ACC112 (cell line): ENCODE data around the gene KRTAP4-4.
"Not testable (repeated sequence)": the region's sequence is repeated elsewhere in the genome, so short reads cannot be mapped to it uniquely, and the experiment has no call there.

Experiments used
- H2AFZ ChIP-seq: fragments of 200-600 bp; sonication (generic); one replicate; pipeline ENCODE4 v1.6.0; 2017; ENCODE audit warnings: antibody characterized with exemption, low read length; ENCODE audit not compliant: unreplicated experiment
- H3K27ac ChIP-seq: fragments of 200-600 bp; sonication (generic); 2 replicates; pipeline ENCODE4 v1.5.1; 2014; ENCODE audit warnings: low read depth, mild to moderate bottlenecking, antibody characterized with exemption, low read length, moderate library complexity
- H3K27me3 ChIP-seq: fragments of 200-600 bp; sonication (generic); 2 replicates; pipeline ENCODE4 v1.6.1; 2014; ENCODE audit warnings: mild to moderate bottlenecking, antibody characterized with exemption, low read length, moderate library complexity, mixed read lengths; ENCODE audit not compliant: insufficient read depth
- H3K36me3 ChIP-seq: fragments of 200-600 bp; sonication (generic); 2 replicates; pipeline ENCODE4 v1.6.1; 2016; ENCODE audit warnings: mild to moderate bottlenecking, antibody characterized with exemption, low read length, moderate library complexity, mixed read lengths; ENCODE audit not compliant: insufficient read depth
- H3K4me1 ChIP-seq: fragments of 200-600 bp; sonication (generic); one replicate; pipeline ENCODE4 v1.6.1; 2016; ENCODE audit warnings: low read length, mixed read lengths; ENCODE audit not compliant: insufficient read depth, unreplicated experiment, control insufficient read depth
- H3K4me3 ChIP-seq: fragments of 200-600 bp; sonication (generic); 2 replicates; pipeline ENCODE4 v1.5.1; 2014; ENCODE audit warnings: mild to moderate bottlenecking, low read depth, low read length
- H3K79me2 ChIP-seq: fragments of 200-600 bp; sonication (generic); one replicate; pipeline ENCODE4 v1.6.0; 2016; ENCODE audit warnings: low read length; ENCODE audit not compliant: control insufficient read depth, unreplicated experiment, insufficient read depth

The KRTAP4-4 gene

GRCh38 chr17:41177727-41178271 is 17.3 kb upstream of the KRTAP4-4 start, which contains the start of gene KRTAP4-2:
Gene KRTAP4-2 (minus strand): TSS chr17:41178221. CDS start chr17:41178164, 57 bp downstream.
- peak within 1 kb of the TSS; percentile 61 for H3K27ac ChIP-seq
- no peaks in the 10 kb centered on the region for H3K27me3 ChIP-seq
- no peaks in the 10 kb centered on the region for H3K36me3 ChIP-seq
- H3K4me3 ChIP-seq: no peak within 1 kb of the TSS
- H3K79me2 ChIP-seq: no peaks in the 10 kb centered on the region
- H2AFZ ChIP-seq: peak within 1 kb of the TSS; percentile 27
- peaks cover 8% of the 10 kb centered on the region for H3K4me1 ChIP-seq

- peaks cover 8% of the 10 kb centered on the region for H3K4me1 ChIP-seq
- no peak overlapping the region for H3K4me3 ChIP-seq
- H3K79me2 ChIP-seq: no peaks in the 10 kb centered on the region
- no peaks in the 10 kb centered on the region for H3K27me3 ChIP-seq
- no peak overlapping the region for H3K27ac ChIP-seq
- H3K36me3 ChIP-seq: no peaks in the 10 kb centered on the region
- no peak overlapping the region for H2AFZ ChIP-seq
Measured at GRCh38 chr17:41176744-41177387, 16.3 kb upstream of the KRTAP4-4 start.

GRCh38 chr17:41171886-41172285 is 11.3 kb upstream of the KRTAP4-4 start:
- Histone ChIP-seq H3K27me3 (no peaks in the 10 kb centered on the region), H3K36me3 (no peaks in the 10 kb centered on the region), H2AFZ (no peak overlapping the region)

GRCh38 chr17:41168121-41168520 is 7.6 kb upstream of the KRTAP4-4 start, which contains the start of gene KRTAP4-3:
Gene KRTAP4-3 (minus strand): TSS chr17:41168221. CDS start chr17:41168172, 49 bp downstream.
- H3K4me1 ChIP-seq: no peaks in the 10 kb centered on the region
- no peak within 1 kb of the TSS for H2AFZ ChIP-seq
- H3K79me2 ChIP-seq: no peaks in the 10 kb centered on the region
- no peaks in the 10 kb centered on the region for H3K36me3 ChIP-seq
- no peak within 1 kb of the TSS for H3K4me3 ChIP-seq
- H3K27me3 ChIP-seq: no peaks in the 10 kb centered on the region
- H3K27ac ChIP-seq: no peak within 1 kb of the TSS

More at GRCh38 chr17:41171886-41172285, 11.3 kb upstream of the KRTAP4-4 start:
- H3K4me1 ChIP-seq: no peaks in the 10 kb centered on the region
- no peak overlapping the region for H3K4me3 ChIP-seq
- no peak overlapping the region for H3K27ac ChIP-seq
- H3K79me2 ChIP-seq: no peaks in the 10 kb centered on the region

- H3K4me3 ChIP-seq: no peak overlapping the region
- no peaks in the 10 kb centered on the region for H3K4me1 ChIP-seq
- H3K36me3 ChIP-seq: no peaks in the 10 kb centered on the region
- no peaks in the 10 kb centered on the region for H3K27me3 ChIP-seq
- no peak overlapping the region for H3K27ac ChIP-seq
- no peak overlapping the region for H2AFZ ChIP-seq
- H3K79me2 ChIP-seq: no peaks in the 10 kb centered on the region
Measured at GRCh38 chr17:41167561-41167960, 7.0 kb upstream of the KRTAP4-4 start.

GRCh38 chr17:41163828-41164227 is 3.3 kb upstream of the KRTAP4-4 start:
- H3K4me1 ChIP-seq: no peaks in the 10 kb centered on the region
- H3K27me3 ChIP-seq: no peaks in the 10 kb centered on the region
- H2AFZ ChIP-seq: no peak overlapping the region

GRCh38 chr17:41160190-41160589 is 358 bp downstream of the KRTAP4-4 start:
- H3K79me2 ChIP-seq, H3K4me1 ChIP-seq, H3K27ac ChIP-seq, H2AFZ ChIP-seq, H3K27me3 ChIP-seq, H3K4me3 ChIP-seq, H3K36me3 ChIP-seq: not testable (repeated sequence)

More at GRCh38 chr17:41163828-41164227, 3.3 kb upstream of the KRTAP4-4 start:
- Histone ChIP-seq H3K4me3 (no peak overlapping the region), H3K27ac (no peak overlapping the region), H3K79me2 (no peaks in the 10 kb centered on the region), H3K36me3 (no peaks in the 10 kb centered on the region)

GRCh38 chr17:41153856-41154255 is 6.7 kb downstream of the KRTAP4-4 start:
- Histone ChIP-seq H3K4me1 (no peaks in the 10 kb centered on the region), H2AFZ (no peak overlapping the region), H3K79me2 (no peaks in the 10 kb centered on the region), H3K27ac (no peak overlapping the region), H3K4me3 (no peak overlapping the region), H3K27me3 (no peaks in the 10 kb centered on the region), H3K36me3 (no peaks in the 10 kb centered on the region)

- H3K27ac ChIP-seq: no peak overlapping the region
- no peaks in the 10 kb centered on the region for H3K27me3 ChIP-seq
- no peaks in the 10 kb centered on the region for H3K79me2 ChIP-seq
- no peaks in the 10 kb centered on the region for H3K4me1 ChIP-seq
- H3K4me3 ChIP-seq: peak overlapping the region; percentile 29; the same call in 1 of the 2 replicates
- peak overlapping the region; percentile 52 for H2AFZ ChIP-seq
- no peaks in the 10 kb centered on the region for H3K36me3 ChIP-seq
Measured at GRCh38 chr17:41151525-41151924, 9.0 kb downstream of the KRTAP4-4 start.

GRCh38 chr17:41150026-41150425 is 10.5 kb downstream of the KRTAP4-4 start:
- Histone ChIP-seq H3K4me3 (no peak overlapping the region), H3K36me3 (no peaks in the 10 kb centered on the region), H3K79me2 (no peaks in the 10 kb centered on the region), H3K27me3 (no peaks in the 10 kb centered on the region), H3K27ac (no peak overlapping the region), H2AFZ (no peak overlapping the region), H3K4me1 (no peaks in the 10 kb centered on the region)

GRCh38 chr17:41149652-41149985 is 10.9 kb downstream of the KRTAP4-4 start, which contains the start of gene KRTAP4-5:
Gene KRTAP4-5 (minus strand): TSS chr17:41149825. CDS start chr17:41149767, 58 bp downstream.
- H3K36me3 ChIP-seq: no peaks in the 10 kb centered on the region
- no peak within 1 kb of the TSS for H2AFZ ChIP-seq
- H3K4me1 ChIP-seq: no peaks in the 10 kb centered on the region
- H3K27me3 ChIP-seq: no peaks in the 10 kb centered on the region
- H3K27ac ChIP-seq: no peak within 1 kb of the TSS
- H3K79me2 ChIP-seq: no peaks in the 10 kb centered on the region
- H3K4me3 ChIP-seq: no peak within 1 kb of the TSS
